ENCODE data around the gene ZSCAN21.

The ZSCAN21 gene

DNA sequence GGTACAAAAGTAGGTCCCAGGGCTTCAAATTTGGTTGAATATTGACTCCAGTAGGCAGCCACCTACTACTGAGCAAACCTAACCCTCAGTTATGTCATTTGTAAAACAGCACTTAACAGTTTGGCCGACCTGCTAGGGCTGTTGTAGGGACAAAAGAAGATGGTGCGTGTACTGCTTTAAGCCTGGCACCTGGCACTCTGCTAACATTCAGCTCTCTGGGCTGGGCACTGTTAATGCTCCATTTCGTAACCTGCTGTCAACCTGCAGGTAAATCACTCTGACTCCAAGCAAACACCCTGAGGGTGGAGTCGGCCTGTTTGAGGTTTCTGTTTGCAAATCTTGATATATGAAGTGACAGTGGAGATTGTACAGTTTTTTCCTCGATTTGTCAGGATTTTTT, 27.0 kb upstream of the ZSCAN21 start:
- ChIA-PET CTCF (interaction anchor here (0.6 kb wide), 1 partner anchor 289 kb away, joined by 3 read pairs; no protein-coding TSS in a partner anchor), POLR2A (no interaction called here)
- Histone ChIP-seq H3K4me1 (ENCODE audit: control insufficient read depth, insufficient read depth, low read length) (no peaks in the 10 kb centered on the region), H3K4me3 (ENCODE audit: low read depth, low read length) (no peak overlapping the region), H3K36me3 (ENCODE audit: control insufficient read depth in 2 of 2, insufficient read depth in 1 of 2, low read length in 2 of 2) (peaks cover 54 to 60% of the 10 kb centered on the region in 2 experiments), H3K9me3 (ENCODE audit: control insufficient read depth, insufficient read depth, low read depth, low read length) (no peaks in the 10 kb centered on the region), H3K27ac (ENCODE audit: extremely low read depth, low read depth, low read length) (no peak overlapping the region)
- TF ChIP-seq ZSCAN30 (tag by site-specific recombination; IDR thresholded peaks at IDR 0.05) (no peak), PRDM1 (tag by site-specific recombination; IDR thresholded peaks at IDR 0.05) (no peak), ZNF221 (tag by site-specific recombination; IDR thresholded peaks at IDR 0.05; ENCODE audit: borderline replicate concordance) (no peak), YY2 (tag by site-specific recombination; IDR thresholded peaks at IDR 0.05) (no peak), YY1 (tag by site-specific recombination; IDR thresholded peaks at IDR 0.05) (no peak), ZNF777 (tag by site-specific recombination; IDR thresholded peaks at IDR 0.05; ENCODE audit: borderline replicate concordance) (no peak)
- TF ChIP-seq, protein P1, sequence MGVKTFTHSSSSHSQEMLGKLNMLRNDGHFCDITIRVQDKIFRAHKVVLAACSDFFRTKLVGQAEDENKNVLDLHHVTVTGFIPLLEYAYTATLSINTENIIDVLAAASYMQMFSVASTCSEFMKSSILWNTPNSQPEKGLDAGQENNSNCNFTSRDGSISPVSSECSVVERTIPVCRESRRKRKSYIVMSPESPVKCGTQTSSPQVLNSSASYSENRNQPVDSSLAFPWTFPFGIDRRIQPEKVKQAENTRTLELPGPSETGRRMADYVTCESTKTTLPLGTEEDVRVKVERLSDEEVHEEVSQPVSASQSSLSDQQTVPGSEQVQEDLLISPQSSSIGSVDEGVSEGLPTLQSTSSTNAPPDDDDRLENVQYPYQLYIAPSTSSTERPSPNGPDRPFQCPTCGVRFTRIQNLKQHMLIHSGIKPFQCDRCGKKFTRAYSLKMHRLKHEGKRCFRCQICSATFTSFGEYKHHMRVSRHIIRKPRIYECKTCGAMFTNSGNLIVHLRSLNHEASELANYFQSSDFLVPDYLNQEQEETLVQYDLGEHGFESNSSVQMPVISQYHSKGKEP (tag by site-specific recombination; IDR thresholded peaks at IDR 0.05), result no peak
- TF ChIP-seq, protein P2, sequence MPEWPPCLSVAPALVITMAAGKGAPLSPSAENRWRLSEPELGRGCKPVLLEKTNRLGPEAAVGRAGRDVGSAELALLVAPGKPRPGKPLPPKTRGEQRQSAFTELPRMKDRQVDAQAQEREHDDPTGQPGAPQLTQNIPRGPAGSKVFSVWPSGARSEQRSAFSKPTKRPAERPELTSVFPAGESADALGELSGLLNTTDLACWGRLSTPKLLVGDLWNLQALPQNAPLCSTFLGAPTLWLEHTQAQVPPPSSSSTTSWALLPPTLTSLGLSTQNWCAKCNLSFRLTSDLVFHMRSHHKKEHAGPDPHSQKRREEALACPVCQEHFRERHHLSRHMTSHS (tag by site-specific recombination; IDR thresholded peaks at IDR 0.05), result no peak

DNA sequence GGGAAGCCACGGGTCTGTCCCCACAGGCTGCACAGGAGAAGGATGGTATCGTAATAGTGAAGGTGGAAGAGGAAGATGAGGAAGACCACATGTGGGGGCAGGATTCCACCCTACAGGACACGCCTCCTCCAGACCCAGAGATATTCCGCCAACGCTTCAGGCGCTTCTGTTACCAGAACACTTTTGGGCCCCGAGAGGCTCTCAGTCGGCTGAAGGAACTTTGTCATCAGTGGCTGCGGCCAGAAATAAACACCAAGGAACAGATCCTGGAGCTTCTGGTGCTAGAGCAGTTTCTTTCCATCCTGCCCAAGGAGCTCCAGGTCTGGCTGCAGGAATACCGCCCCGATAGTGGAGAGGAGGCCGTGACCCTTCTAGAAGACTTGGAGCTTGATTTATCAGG, 26.0 kb upstream of the ZSCAN21 start:
- no peak overlapping the region for H3K27ac ChIP-seq (ENCODE audit: extremely low read depth, low read depth, low read length)
- H3K4me3 ChIP-seq (ENCODE audit: low read depth, low read length), result no peak overlapping the region
- H3K36me3 ChIP-seq (ENCODE audit: control insufficient read depth in 2 of 2, insufficient read depth in 1 of 2, low read length in 2 of 2), result peaks cover 54 to 57% of the 10 kb centered on the region in 2 experiments
- no peaks in the 10 kb centered on the region for H3K4me1 ChIP-seq (ENCODE audit: control insufficient read depth, insufficient read depth, low read length)
- TF ChIP-seq, protein P3, sequence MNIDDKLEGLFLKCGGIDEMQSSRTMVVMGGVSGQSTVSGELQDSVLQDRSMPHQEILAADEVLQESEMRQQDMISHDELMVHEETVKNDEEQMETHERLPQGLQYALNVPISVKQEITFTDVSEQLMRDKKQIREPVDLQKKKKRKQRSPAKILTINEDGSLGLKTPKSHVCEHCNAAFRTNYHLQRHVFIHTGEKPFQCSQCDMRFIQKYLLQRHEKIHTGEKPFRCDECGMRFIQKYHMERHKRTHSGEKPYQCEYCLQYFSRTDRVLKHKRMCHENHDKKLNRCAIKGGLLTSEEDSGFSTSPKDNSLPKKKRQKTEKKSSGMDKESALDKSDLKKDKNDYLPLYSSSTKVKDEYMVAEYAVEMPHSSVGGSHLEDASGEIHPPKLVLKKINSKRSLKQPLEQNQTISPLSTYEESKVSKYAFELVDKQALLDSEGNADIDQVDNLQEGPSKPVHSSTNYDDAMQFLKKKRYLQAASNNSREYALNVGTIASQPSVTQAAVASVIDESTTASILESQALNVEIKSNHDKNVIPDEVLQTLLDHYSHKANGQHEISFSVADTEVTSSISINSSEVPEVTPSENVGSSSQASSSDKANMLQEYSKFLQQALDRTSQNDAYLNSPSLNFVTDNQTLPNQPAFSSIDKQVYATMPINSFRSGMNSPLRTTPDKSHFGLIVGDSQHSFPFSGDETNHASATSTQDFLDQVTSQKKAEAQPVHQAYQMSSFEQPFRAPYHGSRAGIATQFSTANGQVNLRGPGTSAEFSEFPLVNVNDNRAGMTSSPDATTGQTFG (tag by site-specific recombination; IDR thresholded peaks at IDR 0.05; ENCODE audit: borderline replicate concordance), result no peak
- TF ChIP-seq, protein P4, sequence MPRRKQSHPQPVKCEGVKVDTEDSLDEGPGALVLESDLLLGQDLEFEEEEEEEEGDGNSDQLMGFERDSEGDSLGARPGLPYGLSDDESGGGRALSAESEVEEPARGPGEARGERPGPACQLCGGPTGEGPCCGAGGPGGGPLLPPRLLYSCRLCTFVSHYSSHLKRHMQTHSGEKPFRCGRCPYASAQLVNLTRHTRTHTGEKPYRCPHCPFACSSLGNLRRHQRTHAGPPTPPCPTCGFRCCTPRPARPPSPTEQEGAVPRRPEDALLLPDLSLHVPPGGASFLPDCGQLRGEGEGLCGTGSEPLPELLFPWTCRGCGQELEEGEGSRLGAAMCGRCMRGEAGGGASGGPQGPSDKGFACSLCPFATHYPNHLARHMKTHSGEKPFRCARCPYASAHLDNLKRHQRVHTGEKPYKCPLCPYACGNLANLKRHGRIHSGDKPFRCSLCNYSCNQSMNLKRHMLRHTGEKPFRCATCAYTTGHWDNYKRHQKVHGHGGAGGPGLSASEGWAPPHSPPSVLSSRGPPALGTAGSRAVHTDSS (tag by site-specific recombination; IDR thresholded peaks at IDR 0.05), result peak; percentile 36; the same call in 1 of the 2 replicates
- TF ChIP-seq ZNF335 (tag by site-specific recombination; conservative IDR thresholded peaks at IDR 0.05) (no peak), ZNF654 (tag by site-specific recombination; IDR thresholded peaks at IDR 0.05; ENCODE audit: low read depth) (no peak)
- ChIA-PET CTCF (no interaction called here), POLR2A (no interaction called here)
- no peaks in the 10 kb centered on the region for H3K9me3 ChIP-seq (ENCODE audit: control insufficient read depth, insufficient read depth, low read depth, low read length)

DNA sequence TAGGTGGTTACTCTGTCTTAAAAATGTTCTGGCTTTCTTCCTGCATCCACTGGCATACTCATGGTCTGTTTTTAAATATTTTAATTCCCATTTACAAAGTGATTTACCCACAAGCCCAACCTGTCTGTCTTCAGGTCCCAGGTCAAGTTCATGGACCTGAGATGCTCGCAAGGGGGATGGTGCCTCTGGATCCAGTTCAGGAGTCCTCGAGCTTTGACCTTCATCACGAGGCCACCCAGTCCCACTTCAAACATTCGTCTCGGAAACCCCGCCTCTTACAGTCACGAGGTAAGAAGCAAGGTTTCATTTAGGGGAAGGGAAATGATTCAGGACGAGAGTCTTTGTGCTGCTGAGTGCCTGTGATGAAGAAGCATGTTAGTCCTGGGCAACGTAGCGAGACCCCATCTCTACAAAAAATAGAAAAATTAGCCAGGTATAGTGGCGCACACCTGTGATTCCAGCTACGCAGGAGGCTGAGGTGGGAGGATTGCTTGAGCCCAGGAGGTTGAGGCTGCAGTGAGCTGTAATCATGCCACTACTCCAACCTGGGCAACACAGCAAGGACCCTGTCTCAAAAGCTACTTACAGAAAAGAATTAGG, 25.5 kb upstream of the ZSCAN21 start:
- Histone ChIP-seq H3K9me3 (ENCODE audit: control insufficient read depth, insufficient read depth, low read depth, low read length) (no peaks in the 10 kb centered on the region), H3K36me3 (ENCODE audit: control insufficient read depth in 2 of 2, insufficient read depth in 1 of 2, low read length in 2 of 2) (peaks cover 53 to 54% of the 10 kb centered on the region in 2 experiments), H3K4me1 (ENCODE audit: control insufficient read depth, insufficient read depth, low read length) (no peaks in the 10 kb centered on the region), H3K27ac (ENCODE audit: extremely low read depth, low read depth, low read length) (no peak overlapping the region), H3K4me3 (ENCODE audit: low read depth, low read length) (no peak overlapping the region)
- ChIA-PET POLR2A (interaction anchor here (0.7 kb wide), 1 partner anchor 345 kb away, joined by 3 read pairs; no protein-coding TSS in a partner anchor), CTCF (interaction anchor here (0.6 kb wide), 1 partner anchor 545 kb away, joined by 3 read pairs; no protein-coding TSS in a partner anchor)
- TF ChIP-seq ZNF510 (tag by site-specific recombination; IDR thresholded peaks at IDR 0.05; ENCODE audit: insufficient replicate concordance) (no peak), SCRT1 (tag by site-specific recombination; IDR thresholded peaks at IDR 0.05; ENCODE audit: borderline replicate concordance) (no peak), ZNF121 (tag by site-specific recombination; IDR thresholded peaks at IDR 0.05) (peak; percentile 67; the same call in 1 of the 2 replicates), ZNF221 (tag by site-specific recombination; IDR thresholded peaks at IDR 0.05; ENCODE audit: borderline replicate concordance) (no peak), ZBTB21 (tag by site-specific recombination; IDR thresholded peaks at IDR 0.05) (no peak)
- TF ChIP-seq, protein P5, sequence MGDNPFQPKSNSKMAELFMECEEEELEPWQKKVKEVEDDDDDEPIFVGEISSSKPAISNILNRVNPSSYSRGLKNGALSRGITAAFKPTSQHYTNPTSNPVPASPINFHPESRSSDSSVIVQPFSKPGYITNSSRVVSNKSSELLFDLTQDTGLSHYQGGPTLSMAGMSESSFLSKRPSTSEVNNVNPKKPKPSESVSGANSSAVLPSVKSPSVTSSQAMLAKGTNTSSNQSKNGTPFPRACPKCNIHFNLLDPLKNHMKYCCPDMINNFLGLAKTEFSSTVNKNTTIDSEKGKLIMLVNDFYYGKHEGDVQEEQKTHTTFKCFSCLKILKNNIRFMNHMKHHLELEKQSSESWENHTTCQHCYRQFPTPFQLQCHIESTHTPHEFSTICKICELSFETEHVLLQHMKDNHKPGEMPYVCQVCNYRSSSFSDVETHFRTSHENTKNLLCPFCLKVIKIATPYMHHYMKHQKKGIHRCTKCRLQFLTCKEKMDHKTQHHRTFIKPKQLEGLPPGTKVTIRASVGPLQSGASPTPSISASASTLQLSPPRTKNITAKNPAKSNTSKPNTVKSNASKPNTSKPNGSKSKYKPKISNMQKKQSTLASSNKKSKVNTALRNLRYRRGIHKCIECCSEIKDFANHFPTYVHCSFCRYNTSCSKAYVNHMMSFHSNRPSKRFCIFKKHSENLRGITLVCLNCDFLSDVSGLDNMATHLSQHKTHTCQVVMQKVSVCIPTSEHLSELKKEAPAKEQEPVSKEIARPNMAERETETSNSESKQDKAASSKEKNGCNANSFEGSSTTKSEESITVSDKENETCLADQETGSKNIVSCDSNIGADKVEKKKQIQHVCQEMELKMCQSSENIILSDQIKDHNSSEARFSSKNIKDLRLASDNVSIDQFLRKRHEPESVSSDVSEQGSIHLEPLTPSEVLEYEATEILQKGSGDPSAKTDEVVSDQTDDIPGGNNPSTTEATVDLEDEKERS (tag by site-specific recombination; IDR thresholded peaks at IDR 0.05), result no peak
